NCI-H510A (cell line): ENCODE data around the gene OSMR.
A peak's percentile ranks its signal among the peaks of the same experiment; 100 is the strongest.

Experiments used
- DNase-seq: peaks from one replicate; lab custom pipeline; 2025; lab: John Stamatoyannopoulos, UW

Gene OSMR

DNA sequence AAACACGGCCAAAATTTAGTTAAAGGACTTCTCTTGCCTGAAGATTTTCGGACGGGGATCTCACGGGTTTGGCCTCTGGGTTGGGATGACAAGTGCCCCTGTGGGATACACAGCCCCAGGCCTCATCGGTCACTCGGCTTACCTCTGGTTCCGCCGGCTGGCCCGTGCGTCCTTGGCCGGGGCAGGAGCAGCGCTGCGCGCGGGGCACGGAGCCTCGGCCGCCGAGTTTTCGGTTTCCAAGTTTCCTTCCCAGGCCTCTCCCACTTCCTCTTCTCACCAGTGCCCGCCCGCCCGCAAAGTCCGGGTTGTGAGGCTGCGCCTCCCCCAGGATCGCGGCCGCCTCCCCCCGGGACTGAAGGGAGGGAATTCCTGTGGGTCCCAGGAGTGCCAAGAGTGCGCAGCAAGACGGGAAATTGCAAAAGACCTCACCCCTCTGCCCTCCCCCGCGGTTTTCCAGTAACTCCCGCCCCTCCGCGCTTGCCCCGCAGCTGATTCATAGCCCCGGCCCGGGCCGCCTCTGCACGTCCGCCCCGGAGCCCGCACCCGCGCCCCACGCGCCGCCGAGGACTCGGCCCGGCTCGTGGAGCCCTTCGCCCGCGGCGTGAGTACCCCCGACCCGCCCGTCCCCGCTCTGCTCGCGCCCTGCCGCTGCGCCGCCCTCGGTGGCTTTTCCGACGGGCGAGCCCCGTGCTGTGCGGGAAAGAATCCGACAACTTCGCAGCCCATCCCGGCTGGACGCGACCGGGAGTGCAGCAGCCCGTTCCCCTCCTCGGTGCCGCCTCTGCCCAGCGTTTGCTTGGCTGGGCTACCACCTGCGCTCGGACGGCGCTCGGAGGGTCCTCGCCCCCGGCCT is at the start of gene OSMR:
OSMR (plus strand) TSS at position 487 of the 853 bp plus-strand sequence. CDS start 23,033 bp downstream, outside the sequence.
- no peak for DNase-seq

DNA sequence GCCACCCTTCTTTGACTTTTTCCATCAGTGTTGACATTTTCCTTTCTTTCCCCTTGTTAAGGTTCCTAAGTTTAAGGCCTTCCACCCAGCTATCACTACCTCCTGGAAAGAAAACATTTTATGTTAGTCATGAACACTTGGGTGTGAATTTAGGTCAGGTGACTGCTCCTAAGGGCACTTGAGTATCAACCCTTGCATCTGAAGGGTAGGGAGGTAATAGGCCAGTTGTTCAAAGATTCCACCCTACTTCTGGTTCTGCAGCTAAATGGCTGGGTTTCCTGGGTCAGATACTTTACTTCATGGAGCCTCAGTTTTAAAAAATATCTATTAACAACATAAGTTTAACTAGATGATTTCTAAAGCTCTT is 49.1 kb upstream of the OSMR start:
- no peak for DNase-seq

DNA sequence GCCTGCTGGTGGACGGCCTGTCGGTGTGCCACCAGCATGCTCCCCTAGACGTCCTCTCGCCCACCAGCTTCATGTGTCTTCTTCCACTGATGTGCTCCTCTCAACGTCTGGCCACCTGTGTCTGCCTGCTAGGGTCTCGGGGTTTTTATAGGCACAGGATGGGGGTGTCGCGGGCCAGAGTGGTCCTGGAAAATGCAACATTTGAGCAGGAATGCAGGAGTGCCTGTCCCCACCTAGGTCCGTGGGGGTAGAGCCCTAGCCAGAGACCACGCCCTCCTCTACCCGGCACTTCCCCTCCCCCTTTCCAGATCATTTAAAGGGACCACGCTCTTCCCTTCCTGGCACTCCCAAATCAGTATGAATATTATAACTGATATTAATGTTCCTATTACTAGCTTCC is 48.0 kb upstream of the OSMR start:
- no peak for DNase-seq

DNA sequence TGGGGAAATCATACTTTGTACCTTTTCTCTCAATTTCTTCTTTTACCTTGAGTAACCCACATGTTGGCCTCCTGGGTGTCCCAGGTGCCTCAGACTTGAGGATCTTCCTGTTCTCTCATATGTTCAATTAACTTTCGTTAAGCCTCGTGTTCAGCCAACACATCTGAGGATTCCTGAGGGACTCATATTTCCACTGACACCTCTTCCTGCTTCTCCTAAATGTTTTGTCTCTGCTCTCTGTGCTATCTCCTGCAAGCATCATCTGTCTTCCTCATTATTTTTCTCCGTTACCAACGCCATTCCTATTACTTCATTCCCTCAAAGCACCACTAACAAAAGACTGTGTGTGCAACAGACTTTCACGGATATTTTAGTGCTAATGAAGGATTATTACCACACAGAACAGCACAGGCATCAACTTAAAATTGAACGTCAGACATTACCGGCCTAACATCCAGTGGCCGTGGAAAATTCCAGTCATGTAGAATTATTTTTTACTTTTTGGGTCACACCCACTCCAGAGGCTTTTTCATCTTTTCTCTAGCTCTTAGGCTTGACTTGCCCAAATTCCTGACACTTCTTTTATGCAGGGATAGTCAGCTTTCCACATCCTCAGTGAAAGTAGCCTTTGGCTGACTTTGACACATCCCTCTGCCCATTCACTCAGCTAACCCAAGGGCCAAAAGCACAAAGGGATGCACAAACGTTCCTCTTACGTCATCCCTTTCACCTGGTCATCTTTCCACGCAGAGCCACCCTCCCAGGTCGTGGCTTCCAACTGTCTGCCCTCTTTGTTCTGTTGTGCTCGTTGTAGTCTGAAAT is 46.0 kb upstream of the OSMR start:
- DNase-seq = no peak

DNA sequence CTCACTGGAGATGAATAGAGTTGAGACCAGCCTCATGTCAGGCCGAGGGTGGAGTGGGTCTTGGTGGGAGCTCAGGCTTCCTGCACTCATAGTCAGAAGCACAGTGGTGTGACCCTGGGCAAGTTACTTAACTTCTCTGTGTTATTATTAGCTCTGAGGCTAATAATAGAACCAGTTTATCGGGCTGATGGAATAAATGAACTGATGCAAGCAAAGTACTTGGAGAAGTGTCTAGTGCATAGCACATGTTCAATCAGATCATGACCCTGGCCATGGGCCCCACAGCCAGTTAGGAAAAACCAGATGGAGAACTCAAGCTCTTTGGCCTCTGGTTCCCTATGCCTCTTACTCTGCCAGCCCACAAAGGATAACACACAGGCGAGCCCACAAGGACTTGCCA is 45.3 kb upstream of the OSMR start:
- DNase-seq = no peak

DNA sequence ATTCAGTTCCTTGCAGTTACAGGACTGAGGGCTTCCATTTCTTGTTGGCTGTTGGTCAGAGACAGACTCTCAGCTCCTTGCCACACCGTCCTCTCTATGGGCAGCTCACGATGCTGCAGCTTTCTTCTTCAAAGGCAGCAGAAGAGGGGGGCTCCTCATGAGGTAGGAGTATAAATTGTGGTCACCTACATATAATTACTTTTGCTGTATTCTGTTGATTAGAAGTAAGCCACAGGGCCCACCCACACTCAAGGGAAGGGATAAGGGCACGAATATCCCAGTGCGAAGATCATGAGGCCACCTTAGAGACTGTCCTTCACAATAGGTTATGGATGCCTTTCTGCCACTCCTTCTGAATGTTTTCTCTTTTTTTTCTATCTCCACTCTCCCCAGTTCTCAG is 43.7 kb upstream of the OSMR start:
- DNase-seq = no peak

DNA sequence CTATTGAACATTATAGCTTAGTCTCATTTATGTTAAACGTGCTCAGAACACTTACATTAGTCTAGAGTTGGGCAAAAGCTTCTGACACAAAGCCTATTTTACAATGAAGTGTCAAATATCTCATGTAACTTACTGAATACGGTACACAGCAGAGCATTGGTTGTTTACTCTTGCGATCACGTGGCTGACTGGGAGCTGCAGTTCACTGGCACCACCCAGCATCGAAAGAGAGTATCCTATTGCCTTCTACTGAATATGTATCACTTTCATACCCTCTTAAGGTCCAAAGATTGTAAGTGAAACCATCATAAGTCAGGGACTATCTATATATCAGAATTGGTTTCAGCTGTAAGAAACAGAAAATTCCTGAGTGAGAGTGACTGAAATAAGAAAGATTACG is 42.6 kb upstream of the OSMR start:
- DNase-seq = no peak

DNA sequence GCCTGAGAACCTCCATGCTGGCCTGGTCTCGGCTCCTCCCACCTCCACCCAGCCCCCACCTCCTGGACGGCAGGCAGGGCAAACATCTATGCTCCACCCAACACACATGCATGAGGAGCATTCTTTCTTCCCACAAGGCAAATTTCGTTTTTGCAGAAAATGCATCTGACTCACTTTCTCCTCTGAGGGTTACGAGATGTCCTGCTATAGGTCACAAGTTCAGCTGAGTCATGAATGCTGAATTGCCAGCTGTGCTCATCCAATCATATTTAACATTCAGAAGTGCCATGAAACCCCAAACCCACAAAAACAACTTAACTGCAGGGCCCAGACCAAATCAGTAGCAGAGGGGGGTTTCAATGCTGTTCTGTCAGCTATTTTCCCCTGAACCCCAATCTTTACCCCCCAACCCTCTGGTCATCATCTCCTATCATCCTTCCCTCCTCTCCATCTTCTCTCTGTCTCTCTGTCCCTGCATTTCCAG is 39.0 kb upstream of the OSMR start:
- DNase-seq = no peak

DNA sequence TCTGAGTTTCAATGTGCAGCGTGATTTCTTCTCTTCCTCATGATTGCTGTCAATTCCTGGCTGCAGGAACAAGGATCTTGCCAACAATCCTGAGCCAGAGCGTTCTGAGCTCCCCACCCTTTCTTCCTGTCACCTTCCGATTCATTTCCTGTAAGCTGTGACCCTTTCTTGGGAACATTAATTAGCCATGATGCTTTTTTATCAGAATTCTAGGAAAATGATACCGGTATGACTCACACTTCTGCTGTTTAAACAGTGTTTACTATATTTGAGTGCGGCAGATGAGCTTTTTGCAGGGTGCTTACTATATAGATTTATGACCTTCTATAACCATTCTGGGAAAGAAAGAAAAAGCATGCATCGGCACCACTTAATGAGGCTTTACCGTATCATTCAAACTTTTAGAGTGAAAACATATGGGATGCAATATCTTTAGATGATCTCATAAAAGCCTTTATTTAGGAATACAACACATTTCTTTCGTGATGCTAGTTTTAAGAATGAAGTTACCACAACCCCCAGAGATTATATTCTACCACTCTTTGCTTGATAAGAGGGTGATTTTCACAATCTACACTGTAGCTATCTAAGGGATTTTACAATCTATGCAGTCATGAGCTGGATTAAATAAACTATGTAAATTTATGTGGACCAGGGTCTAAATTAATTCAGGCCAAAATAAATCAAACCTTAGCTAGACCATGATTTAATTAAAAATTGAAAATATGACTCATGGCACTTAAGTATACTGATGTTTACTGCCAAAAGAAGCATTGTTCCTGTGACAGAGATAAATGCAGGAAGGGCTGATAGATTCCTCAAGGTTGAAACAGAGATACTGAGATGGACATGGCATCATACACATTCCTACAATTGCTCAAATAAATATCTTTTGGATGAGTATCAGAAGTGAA is 38.0 kb upstream of the OSMR start:
- DNase-seq = no peak

DNA sequence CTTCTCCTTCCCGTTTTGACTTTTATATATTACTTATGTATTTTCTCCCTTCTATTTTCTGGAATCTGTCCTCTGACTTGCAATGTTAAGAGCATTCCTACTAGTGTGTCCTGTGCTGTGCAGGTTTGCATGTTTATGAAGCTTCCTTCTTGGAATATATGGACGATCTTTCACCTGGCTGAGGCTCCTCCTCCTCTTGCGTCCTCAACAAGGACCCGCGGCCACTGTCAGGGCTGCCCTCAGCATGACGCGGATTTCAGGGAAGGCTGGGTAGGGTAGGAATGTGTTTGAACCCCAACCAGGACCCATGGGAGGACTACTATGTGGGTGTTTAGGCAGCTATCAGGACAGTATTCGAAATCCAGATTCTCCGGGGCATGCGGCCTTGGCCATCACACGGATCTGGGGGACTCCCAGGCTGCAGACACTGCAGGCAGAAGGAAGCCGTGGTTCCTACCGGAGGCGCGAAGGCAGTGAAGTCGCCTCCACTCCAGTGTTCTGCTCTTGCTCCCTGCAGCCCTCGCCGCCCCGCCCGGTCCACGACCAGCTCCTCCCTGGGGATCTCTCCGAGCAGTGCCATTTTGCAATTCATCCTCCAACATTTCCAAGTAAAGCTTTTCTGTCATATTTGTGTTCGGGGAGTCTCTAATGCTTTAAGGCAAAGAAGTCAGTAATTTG is 37.0 kb upstream of the OSMR start:
- DNase-seq = no peak

DNA sequence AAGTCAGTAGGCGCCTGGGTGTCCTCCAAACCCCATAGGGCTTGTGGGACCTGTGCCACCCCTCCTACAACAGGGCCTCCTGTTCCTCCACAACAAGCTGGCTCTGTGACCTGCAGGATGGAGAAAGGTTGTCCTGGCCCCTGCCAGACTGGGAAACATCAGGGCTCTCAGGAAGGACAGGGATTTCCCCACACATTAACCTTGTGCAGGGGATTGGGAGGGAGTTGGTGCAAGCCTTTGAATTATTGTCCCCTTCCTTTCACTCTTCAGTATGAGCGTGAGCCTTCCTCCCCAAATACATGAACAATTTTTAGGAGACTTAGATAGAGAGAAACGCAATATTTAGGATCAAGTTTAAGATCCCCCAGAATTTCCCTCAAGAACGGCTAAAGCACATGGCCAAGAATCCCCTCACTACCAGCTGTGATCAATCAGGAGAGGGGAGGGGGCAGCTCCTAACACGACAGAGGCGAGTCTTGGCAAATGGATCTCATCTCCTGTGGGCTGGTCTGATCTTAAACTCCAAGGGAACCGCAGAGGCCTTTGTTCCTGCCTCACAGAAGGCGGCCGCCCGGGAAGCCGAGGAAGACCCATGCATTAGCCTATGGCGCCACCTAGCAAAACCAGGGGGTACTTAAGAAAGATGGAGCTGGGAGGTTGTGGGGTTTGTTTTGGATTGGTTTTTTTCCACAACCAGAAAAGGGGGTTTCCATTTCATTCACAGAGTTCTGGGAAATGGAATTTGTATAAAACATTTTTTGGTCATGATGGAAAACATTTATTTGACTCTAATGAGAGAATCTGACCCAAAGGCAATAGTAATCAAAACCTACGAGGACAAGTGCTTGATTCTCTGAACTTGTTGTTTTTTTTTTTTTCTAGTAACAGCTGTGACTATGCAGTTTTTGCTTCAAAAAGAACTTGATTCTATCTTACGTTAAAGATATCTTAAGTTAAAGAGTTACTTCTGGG is 36.1 kb upstream of the OSMR start:
- DNase-seq = peak; percentile 76

DNA sequence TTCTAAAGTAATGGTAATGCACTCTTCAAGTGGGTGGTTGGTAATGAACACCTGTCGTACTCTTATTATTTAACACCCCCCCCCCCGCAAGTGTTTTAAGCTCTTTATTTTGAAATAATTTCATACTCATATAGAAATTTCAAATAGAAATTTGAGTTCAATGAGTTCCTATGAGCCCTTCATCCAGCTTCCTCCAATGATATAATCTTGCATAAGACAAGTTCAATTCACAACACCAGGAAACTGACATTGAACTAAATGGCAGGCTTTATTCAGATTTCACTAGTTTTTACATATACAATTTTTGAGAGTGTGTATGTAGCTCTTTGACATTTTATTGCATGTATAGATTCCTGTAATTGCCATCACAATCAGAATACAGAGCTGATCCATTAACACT is 30.9 kb upstream of the OSMR start:
- no peak for DNase-seq

DNA sequence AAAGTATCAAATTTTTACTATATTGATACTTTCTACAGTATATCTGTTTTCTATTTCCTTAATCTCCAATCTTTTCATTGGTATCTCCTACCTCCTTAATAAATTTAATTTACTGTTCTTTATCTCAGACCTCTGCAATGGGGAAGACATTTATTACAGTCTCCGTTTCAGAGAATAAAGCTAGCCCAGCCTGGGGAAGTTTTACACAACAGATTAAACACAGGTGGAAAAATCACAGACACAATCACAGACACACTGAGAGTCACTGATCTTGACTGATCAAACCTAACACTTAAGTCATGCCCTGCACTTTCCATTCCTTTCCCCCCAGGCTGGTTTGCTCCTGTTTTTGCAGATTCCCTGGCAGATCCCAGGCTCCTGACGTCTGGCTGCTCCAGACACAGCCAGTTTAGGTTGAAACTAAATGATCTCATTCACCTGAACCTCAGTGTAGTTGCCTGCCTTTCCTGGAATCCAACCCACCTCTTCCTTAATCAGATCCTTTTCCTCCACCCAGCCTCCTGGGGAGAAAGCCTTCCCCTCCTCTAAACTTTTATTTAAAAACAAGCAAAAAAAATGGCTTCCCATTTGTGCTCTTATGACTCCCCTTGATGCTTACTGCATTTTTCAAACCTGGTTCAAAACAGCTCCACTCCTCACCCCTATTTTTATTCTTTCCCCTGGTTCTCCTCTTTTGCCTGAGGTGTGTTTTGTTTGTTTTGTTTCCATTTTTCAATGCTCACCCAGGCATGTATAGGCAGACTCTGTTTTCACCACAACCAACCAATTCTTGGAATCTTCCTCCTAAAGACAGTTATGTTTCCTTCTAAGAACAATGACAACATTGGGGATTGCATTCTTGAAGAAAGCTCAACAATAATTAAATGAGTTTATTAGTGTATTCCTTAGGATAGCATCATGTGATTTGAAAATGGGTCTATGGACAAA is 29.5 kb upstream of the OSMR start:
- no peak for DNase-seq

DNA sequence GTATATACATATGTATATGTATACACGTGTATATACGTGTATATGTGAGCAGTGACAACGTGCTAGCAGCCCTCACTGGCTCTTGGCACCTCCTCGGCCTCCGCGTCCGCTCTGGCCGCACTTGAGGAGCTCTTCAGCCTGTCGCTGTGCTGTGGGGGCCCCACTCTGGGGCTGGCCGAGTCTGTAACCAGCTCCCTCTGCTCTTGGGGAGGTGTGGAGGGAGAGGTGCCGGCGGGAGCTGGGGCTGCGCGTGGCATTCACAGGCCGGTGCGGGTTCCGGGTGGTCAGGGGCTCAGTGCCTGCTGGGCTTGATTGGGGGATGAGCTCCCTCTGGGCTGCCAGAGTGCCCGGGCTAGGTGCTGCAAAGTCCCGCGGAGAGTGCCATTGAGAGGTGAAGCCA is 24.1 kb upstream of the OSMR start:
- no peak for DNase-seq

DNA sequence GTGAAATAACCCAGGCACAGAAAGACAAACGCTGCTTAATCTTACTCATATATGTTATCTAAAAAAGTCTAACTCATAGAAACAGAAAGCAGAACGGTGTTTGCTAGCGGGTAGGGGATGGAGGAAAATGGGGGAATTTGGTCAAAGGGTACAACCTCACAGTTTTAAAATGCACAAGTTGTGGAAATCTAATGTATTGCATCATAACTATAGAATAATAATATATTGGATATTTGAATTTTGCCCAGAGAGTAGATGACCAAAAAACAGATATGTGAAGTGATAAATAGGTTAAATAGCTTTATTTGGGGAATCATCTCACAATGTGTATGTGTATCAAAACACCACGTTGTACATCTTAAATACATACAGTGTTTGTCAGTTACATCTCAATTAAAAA is 22.3 kb upstream of the OSMR start:
- DNase-seq = no peak

DNA sequence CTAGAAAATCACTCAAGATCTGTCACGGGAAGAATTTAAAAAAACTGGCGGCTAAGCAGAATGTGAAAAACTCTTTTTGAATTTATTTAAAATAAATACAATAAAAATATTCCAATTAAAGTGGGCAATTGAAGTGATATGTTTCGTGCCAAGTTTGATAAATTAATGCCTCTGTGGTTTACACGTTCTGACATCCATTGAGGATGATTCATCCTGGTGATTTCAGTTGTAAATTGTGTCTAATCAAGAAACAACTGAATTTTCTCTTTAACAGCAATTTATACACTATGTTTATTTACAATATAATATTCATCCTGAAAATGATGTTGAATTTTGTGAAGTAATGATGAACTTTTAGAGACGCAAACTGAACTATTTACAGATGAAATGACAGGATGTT is 21.0 kb upstream of the OSMR start:
- no peak for DNase-seq

DNA sequence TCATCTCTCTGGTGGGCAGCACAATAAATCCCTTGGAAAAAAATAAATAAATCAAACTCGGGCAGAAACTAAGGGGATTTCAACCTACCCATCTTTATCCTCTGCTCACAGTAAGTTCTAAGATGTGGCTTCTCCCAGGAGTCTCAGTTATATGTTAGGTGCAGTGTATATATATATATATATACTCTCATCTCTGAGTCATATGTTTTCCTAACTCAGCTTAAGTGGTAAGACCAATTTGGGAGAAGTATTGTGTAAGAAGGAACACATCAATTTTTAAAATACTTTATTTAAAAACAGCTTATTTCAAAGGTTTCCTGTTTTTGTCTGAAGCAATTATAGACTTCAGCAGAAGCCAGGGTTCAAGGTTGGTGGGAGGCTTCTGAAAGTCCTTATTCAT is 20.3 kb upstream of the OSMR start:
- no peak for DNase-seq

DNA sequence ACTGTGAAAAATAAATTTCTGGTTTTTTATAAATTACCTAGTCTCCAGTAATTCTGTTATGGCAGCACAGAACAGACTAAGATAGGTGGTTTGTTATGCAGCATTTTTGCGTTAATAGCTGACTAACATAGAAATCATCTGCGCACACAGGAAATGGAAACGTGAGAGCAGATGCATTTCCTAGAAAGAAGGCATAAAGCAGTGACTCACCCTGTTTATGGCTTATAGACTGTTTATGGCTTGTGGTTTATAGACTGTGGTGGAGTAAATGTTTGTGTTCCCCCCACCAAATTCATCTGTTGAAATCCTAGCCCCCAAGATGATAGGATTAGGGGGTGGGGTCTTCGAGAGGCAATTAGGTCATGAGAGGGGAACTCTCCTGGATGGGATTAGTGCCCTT is 18.3 kb upstream of the OSMR start:
- no peak for DNase-seq

DNA sequence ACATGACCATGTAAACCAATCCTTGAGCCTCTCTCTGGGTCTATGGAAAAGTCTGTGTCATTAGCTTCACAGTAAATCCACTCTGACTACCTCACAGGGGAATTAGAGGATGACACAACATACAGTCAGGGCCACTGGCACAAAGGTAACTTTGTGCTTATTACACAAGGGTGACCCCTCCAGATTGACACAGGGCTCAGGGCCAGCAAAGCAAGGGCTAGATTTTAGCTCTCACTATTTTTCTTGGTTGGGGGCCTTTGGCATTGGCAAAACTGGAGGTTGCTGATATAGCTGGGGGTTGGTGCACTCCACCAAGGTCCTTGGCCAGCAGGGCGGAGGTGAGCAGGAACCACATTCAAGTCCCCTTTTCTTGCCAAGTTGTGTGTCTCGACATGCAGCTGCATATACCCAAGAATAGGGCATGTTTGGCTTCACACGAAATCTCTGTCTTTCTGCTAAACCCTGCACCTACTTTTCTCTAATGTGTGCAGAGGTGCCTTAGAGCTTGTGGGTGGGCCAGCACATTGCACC is 15.2 kb upstream of the OSMR start:
- DNase-seq = no peak
